GM23248 (cell line): ENCODE results near the gene NLRC5.

Experiments used
- EZH2 ChIP-seq: fragments of 200-600 bp; sonication (generic); IDR thresholded peaks from 2 replicates; pipeline ENCODE4 v1.6.1; 2018; ENCODE audit warnings: antibody characterized with exemption, mild to moderate bottlenecking; ENCODE audit not compliant: insufficient read depth, poor library complexity, severe bottlenecking
- EZH2phosphoT487 ChIP-seq: fragments of 200-600 bp; sonication (generic); IDR thresholded peaks from 2 replicates; pipeline ENCODE4 v1.6.1; 2018; ENCODE audit warnings: antibody characterized with exemption, moderate library complexity, mild to moderate bottlenecking, low read depth; ENCODE audit not compliant: insufficient read depth

- TF ChIP-seq EZH2 (no peak), EZH2phosphoT487 (no peak)
These were observed 41.1 kb downstream of the NLRC5 start for GRCh38 chr16:57030346-57030902.
